Esophagus muscularis mucosa (tissue), 4 donors: Measurements from ENCODE around the gene TBC1D22A. TPM values are rescaled to one million over a fixed set of nuclear protein-coding genes. Genes with fewer than 3 reads are reported as not detected.

Source experiments
- DNase-seq: peaks from one replicate; pipeline ENCODE4 v3.0.0-alpha.2; 2017; ENCODE audit errors: extremely low spot score
- H3K27ac ChIP-seq, 4 donors: fragments of 200-600 bp; sonication (generic); replicated peaks in 1 of 4; 1 replicate in 3 of 4; 2 replicates in 1 of 4; pipeline ENCODE4 v1.5.1; 2016 to 2019; ENCODE audit warnings: mild to moderate bottlenecking in 1 of 4
- H3K27me3 ChIP-seq, 4 donors: fragments of 200-600 bp; sonication (generic); one replicate each; pipeline versions ENCODE4 v1.5.1 to v1.6.0; 2016 to 2019
- H3K36me3 ChIP-seq, 4 donors: fragments of 200-600 bp; sonication (generic); one replicate each; pipeline ENCODE4 v1.5.1; 2016 to 2019
- H3K4me1 ChIP-seq, 4 donors: fragments of 200-600 bp; sonication (generic); one replicate each; pipeline ENCODE4 v1.5.1; 2016 to 2019
- H3K4me3 ChIP-seq, 4 donors: fragments of 200-600 bp; sonication (generic); 1 replicate in 2 of 4; 2 replicates in 2 of 4; pipeline ENCODE4 v1.5.1; 2016 to 2019; ENCODE audit warnings: mild to moderate bottlenecking in 4 of 4, moderate library complexity in 1 of 4
- H3K9me3 ChIP-seq, 4 donors: fragments of 200-600 bp; sonication (generic); 1 replicate in 3 of 4; 2 replicates in 1 of 4; pipeline ENCODE4 v1.5.1; 2016 to 2019
- CTCF ChIP-seq, 3 experiments: fragments of 200-600 bp in 2 of 3; fragments of 450-650 bp in 1 of 3; sonication (generic) in 2 of 3; IDR thresholded peaks; one replicate each; pipeline ENCODE4 v1.5.1; 2017 to 2019; ENCODE audit warnings: antibody characterized with exemption in 3 of 3, mild to moderate bottlenecking in 2 of 3, moderate library complexity in 1 of 3
- EP300 ChIP-seq: sonication (generic); formaldehyde crosslinking; IDR thresholded peaks from one replicate; pipeline ENCODE4 v1.6.1; 2017; ENCODE audit warnings: antibody characterized with exemption
- POLR2A ChIP-seq: fragments of 450-650 bp; IDR thresholded peaks from one replicate; pipeline ENCODE4 v1.6.1; 2017; ENCODE audit warnings: antibody characterized with exemption, moderate library complexity, mild to moderate bottlenecking, low read depth
- POLR2AphosphoS5 ChIP-seq, 2 donors: sonication (generic); formaldehyde crosslinking; IDR thresholded peaks; one replicate each; pipeline ENCODE4 v1.6.1; 2017; ENCODE audit warnings: antibody characterized with exemption in 2 of 2
- WGBS: methylation state at CpG from one replicate; pipeline ENCODE4 v1.1.5; 2018; 5-methylcytosine and 5-hydroxymethylcytosine counted together
- intact Hi-C: fragments of 100-400 bp; cut with DNase I; formaldehyde crosslinking; loops from one replicate; pipeline ENCODE4 v1.15.1; 2023
- total RNA-seq, 4 donors: library from RNA; depleted of rRNA; stranded (reverse); fragments of >200 nt; gene quantifications; one replicate each; pipeline versions ENCODE4 v1.1.0 to v1.2.1, GENCODE V29; 2016

Gene TBC1D22A
- total RNA-seq, 4 donors from 2014 or later: 15.2 to 20.7 (median 18.8) TPM

- intact Hi-C loops: no loop called here
- WGBS: 100% methylated on average over 1 of the region's 9 CpGs
- Histone ChIP-seq H3K4me3 (no peak overlapping the region), H3K27me3 (no peaks in the 10 kb centered on the region), H3K9me3 (no peaks in the 10 kb centered on the region), H3K27ac (no peak overlapping the region), H3K4me1 (no peaks in the 10 kb centered on the region), H3K36me3 (peaks cover 0 to 25% (median 3%) of the 10 kb centered on the region in 4 donors)
- peak; percentile 57 for DNase-seq
- TF ChIP-seq EP300 (no peak), POLR2A (no peak)
Measured at GRCh38 chr22:46851941-46852340, 89.5 kb downstream of the TBC1D22A start.

GRCh38 chr22:46852771-46853170 lies 90.3 kb downstream of the TBC1D22A start:
- H3K9me3 ChIP-seq: no peaks in the 10 kb centered on the region

GRCh38 chr22:46853191-46853590 lies 90.7 kb downstream of the TBC1D22A start:
- peak; percentile 45 for DNase-seq
- H3K27ac ChIP-seq: no peak overlapping the region
- no peak overlapping the region for H3K4me3 ChIP-seq
- TF ChIP-seq CTCF (IDR thresholded peaks at IDR 0.05) (no peak), EP300 (no peak), POLR2A (no peak), POLR2AphosphoS5 (IDR thresholded peaks at IDR 0.05) (no peak)
- peaks cover 0 to 24% (median 3%) of the 10 kb centered on the region in 4 donors for H3K36me3 ChIP-seq
- intact Hi-C loops: no loop called here
- no peaks in the 10 kb centered on the region for H3K4me1 ChIP-seq
- no peaks in the 10 kb centered on the region for H3K9me3 ChIP-seq
- no peaks in the 10 kb centered on the region for H3K27me3 ChIP-seq
- 96% methylated on average over 16 of the region's 16 CpGs for WGBS

More at GRCh38 chr22:46852771-46853170, 90.3 kb downstream of the TBC1D22A start:
- H3K27ac ChIP-seq: no peak overlapping the region
- WGBS: 99% methylated on average over 14 of the region's 14 CpGs
- no peak overlapping the region for H3K4me3 ChIP-seq
- TF ChIP-seq POLR2AphosphoS5 (IDR thresholded peaks at IDR 0.05) (no peak), POLR2A (no peak), CTCF (IDR thresholded peaks at IDR 0.05) (no peak), EP300 (no peak)
- intact Hi-C loops: no loop called here
- peaks cover 0 to 24% (median 3%) of the 10 kb centered on the region in 4 donors for H3K36me3 ChIP-seq
- peak; percentile 57 for DNase-seq
- no peaks in the 10 kb centered on the region for H3K4me1 ChIP-seq
- no peaks in the 10 kb centered on the region for H3K27me3 ChIP-seq

- Histone ChIP-seq H3K4me3 (no peak overlapping the region), H3K27ac (peak overlapping the region in 2 of 4 donors; percentile 12 to 43), H3K9me3 (no peaks in the 10 kb centered on the region), H3K4me1 (no peaks in the 10 kb centered on the region), H3K27me3 (no peaks in the 10 kb centered on the region), H3K36me3 (peaks cover 0 to 20% (median 3%) of the 10 kb centered on the region in 4 donors)
- intact Hi-C loops: no loop called here
- no peak for TF ChIP-seq POLR2A
- no peak for TF ChIP-seq CTCF (IDR thresholded peaks at IDR 0.05)
- TF ChIP-seq POLR2AphosphoS5 (IDR thresholded peaks at IDR 0.05): peak; percentile 15 to 18
- WGBS: 81% methylated on average over 18 of the region's 18 CpGs
- DNase-seq: peak; percentile 90
Measured at GRCh38 chr22:46854125-46854870, 91.8 kb downstream of the TBC1D22A start.

- Histone ChIP-seq H3K4me1 (no peaks in the 10 kb centered on the region), H3K27ac (no peak overlapping the region), H3K27me3 (no peaks in the 10 kb centered on the region), H3K36me3 (peaks cover 0 to 18% (median 3%) of the 10 kb centered on the region in 4 donors), H3K9me3 (no peaks in the 10 kb centered on the region), H3K4me3 (no peak overlapping the region)
- peak; percentile 60 for DNase-seq
- no peak for TF ChIP-seq CTCF (IDR thresholded peaks at IDR 0.05)
- no peak for TF ChIP-seq POLR2AphosphoS5 (IDR thresholded peaks at IDR 0.05)
- TF ChIP-seq EP300: no peak
- TF ChIP-seq POLR2A: no peak
- intact Hi-C loops: no loop called here
- 98% methylated on average over 12 of the region's 12 CpGs for WGBS
Measured at GRCh38 chr22:46855681-46856080, 93.2 kb downstream of the TBC1D22A start.
